Measurements from ENCODE around the gene KIF25.

The KIF25 gene

GRCh38 chr6:168039301-168039700 lies 41.8 kb downstream of the KIF25 start:
- DNase-seq = no peak

GRCh38 chr6:168039849-168040248 lies 42.4 kb downstream of the KIF25 start:
- no peak for DNase-seq

GRCh38 chr6:168040856-168041496 lies 43.5 kb downstream of the KIF25 start:
- DNase-seq = no peak

GRCh38 chr6:168041928-168042327 lies 44.5 kb downstream of the KIF25 start:
- DNase-seq = no peak

- no peak for DNase-seq
These were observed 45.1 kb downstream of the KIF25 start for GRCh38 chr6:168042426-168043192.

- DNase-seq = no peak
These were observed 45.8 kb downstream of the KIF25 start for GRCh38 chr6:168043193-168043847.

GRCh38 chr6:168043848-168044415 lies 46.5 kb downstream of the KIF25 start:
- no peak for DNase-seq

DNA sequence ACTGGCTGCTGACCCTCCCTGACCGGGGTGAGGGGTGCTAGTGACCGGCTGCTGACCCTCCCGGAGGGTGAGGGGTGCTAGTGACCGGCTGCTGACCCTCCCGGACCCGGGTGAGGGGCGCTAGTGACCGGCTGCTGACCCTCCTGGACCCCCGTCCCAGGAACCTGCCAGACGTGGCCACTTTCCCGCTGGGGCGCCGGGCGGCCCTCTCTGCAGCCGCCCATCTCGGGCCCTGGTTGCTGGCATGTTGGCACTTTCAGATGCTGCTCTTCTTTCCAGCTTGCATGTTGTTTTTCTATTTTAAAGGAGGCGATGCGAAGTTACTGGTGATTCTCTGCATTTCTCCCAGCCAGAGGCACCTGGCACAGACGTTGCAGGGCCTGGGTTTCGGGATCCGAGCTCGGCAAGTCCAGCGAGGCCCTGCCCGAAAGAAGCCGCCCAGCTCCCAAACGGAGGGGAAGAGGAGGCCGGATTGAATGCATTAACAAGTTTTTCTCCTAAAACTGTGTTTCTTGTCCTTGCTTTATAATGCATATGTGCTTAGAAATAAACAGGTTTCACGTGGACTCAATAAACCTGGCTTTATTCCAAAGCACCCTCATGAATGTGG lies 47.2 kb downstream of the KIF25 start:
- no peak for DNase-seq

DNA sequence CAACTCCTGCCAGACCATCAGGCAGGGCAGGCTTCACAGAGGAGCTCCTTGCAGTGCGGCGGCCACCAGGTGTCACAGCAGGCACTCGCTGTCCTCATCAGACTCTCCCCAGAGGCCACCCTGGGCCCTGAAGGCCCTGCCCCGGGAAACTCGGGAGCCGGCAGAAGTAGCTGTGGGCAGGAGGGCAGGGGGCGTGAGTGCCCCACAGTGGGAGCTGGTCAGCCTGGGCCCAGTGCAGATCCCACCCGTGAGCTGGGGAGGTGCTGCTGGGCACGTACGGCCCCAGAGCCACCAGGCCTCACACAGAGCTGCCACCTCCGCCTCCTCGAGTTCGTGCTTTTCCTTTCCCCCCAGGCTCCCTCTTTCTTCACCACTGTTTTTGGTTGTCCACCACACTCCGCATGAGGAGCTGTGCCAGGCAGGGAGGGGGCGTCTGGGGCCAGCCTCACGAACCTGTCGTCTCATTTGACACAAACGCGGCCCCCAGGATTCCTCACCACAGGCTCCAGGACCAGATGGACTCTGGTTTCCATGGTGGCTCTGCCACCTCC lies 47.7 kb downstream of the KIF25 start:
- DNase-seq = no peak

DNA sequence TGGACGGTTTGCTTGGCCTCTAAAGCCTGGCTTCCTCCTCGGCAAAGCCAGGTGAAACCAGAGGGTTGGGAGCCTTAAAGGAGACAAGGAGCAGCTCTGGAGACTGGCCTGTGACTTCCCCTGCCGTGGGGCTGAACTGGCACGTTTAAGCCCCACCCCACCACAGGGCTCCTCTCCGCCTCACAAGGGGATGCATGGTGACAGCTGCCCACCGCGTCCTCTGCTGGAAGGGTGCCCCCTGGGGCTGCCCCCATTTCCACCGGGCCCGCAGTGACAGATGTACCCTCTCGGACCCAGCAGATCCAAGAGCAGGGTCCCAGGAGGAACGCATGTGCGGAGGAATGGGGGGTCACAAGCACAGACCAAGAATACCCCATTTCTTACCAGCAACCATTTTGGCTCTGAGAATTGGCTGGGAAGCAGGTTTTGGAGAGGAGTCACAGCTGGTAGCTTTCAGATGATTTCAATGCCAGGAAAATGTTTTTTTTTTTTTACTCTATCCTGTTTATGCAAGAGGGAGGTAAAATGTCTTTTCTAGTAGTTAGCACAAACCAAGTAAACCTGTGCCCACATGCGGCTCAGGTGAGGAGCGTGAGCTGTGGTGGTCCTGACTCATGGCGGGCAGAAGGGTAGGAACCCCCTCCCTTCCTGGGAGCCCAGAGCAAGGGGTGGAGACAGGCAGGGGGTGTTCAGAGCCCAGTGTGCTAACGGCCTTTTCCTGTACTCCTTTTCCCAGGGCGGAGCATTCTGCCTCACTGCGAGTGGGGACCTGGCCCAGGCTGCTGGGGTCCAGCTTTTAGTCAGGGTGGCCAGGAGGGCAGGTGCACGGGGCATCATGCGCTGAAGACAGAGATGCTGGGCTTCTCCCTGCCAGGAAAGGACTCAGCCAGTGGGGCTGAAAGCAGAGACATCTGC lies 48.5 kb downstream of the KIF25 start:
- no peak for DNase-seq

- DNase-seq = no peak
These were observed 49.2 kb downstream of the KIF25 start for GRCh38 chr6:168046696-168047095.

DNA sequence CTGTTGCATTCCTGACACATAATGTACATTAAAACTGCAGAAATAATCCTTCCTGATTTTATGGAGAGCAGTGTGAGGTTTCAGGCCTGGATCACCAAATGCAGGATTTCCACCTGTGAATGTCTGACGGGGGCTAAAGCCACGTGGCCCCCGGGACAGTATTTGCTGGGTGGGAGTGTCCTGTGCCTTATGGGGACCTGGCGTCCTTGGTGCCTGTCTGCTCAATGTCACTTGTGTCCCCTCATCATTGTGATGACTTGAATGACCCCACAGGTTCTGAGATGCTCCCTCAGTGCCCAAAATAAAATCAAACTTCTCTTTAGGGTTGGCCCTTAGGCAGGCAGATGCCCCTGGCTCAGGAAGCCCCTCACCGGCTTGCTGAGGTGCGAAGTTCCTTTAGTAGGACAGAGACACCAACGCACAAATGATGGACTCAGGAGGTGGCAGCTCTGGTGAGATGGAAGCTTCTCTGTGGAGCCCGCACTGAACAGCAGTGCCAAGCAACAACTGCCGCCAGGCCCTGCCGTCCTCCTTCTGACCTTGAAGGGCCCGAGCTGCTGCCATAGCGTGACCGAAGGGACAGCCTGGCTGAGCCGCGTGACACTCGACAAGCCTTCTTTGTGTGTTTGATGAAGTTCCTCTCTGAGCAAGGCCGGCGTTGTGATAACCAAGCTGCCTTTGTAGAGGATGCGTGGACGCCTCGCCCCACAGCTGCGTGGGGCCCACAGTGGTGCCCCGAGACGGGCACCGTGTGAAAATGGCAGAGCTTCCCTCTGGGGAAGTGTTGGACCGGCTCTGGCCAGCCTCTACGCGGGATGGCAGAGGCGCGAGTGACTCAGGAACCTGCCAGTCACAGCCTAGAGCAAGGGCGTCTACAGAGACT lies 50.6 kb downstream of the KIF25 start:
- DNase-seq = no peak

GRCh38 chr6:168048724-168049025 lies 51.2 kb downstream of the KIF25 start:
- no peak for DNase-seq

DNA sequence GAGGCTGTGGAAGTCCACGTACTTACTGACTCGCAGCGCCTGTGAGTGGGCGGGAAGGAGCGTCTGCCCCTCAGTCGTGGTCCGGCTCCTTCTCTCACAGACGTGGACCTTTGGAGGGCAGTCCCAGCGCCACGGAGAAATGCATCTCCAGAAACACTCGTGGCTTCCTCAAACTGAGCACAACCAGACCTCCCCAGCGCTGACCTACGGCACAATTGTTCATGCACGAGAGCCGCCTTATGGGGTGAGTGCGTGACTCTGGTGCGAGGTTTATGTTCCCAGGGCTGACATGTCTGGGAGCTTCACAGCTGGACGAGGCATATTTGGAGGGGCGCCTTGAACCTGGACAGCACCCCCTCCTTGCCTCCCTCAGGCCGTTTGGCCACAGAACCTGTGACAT lies 51.8 kb downstream of the KIF25 start:
- no peak for DNase-seq

DNA sequence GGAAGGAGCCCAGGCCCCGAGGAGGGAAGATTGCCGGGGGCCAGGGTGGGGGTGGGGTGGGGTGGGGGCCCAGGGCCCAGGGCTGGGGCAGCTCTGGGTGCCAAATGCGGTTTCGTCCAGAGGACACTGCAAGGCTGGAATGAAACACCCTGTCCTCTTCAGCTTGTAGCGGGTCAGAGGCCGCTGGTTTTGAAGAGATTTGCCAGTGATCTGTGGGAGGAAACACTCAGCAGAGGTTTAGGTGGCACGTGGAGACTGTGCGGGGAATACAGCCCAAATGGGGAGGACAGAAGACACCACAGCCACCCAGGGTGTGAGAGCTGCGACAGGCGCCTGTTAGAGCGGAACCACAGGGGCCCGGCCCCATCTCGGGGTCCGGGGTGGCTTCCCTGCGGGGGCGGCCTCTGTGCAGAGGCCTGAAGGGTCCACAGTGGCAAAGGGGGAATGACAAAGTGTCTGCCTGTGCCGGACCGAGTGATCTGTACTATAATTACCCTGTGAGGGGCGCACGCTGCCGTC lies 52.3 kb downstream of the KIF25 start:
- no peak for DNase-seq

DNA sequence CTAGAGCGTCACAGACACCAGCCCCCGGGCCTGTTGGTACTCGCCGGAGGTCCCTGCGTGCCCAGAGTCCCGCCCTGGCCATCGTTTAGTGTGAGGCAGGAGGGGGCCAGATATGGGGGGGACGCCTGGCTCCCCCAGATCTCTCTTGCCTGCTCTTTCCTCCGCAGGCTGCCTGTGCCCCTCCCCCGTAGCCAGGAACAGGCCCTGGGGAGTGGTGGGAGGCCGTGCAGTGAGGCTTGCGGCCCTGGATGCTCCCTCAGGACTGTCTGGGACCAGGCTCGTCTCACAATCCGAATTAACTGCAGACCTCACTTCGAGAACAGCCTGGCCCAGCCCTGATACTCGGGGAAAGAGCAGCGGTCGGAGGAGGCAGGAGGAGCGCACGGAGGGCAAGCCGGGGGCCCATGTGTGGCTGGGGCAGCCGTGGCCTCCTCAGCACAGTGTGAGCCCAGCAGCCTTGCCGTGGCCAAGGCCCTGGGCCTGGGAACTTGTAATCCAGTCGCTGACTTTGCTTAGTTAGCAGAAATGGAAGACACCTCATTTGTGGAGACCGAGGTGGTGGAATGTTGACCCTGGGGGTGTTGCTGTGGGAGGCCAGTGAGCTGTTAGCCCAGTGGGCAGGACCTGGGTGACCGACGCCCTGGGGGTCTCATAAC lies 52.9 kb downstream of the KIF25 start:
- DNase-seq = no peak

DNA sequence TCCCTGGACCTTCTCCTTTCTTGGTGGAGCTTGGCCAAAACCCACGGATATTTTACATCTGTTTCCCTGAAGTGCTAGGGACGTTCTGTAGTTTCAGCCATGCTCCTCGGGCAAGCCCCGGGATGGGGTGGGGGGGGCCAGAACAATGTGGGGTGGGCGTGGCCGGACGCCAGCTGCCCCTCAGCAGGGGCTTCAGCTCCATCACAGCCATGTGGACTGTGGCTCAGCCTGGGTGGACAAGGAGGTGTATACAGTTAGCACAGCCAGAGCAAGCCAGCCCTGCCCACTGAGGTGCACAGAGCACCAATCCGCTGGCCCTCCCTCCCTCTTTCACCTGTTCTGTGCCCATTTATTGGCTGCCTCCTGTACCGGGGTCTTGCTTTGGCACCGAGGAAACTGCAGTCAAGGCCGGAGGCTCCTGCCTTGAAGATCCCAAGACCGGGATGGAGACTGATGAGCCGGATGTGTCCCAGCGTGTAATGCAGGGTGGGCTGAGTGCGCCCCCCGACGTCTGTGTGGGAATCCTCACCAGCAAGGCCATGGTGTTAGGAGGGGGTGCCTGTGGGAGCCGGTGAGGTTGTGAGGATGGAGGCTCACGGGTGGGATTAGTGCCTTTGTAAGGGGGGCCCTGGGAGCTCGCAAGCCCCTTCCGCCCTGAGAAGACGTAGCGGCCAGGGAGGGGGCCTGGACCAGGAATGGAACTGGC lies 53.6 kb downstream of the KIF25 start:
- no peak for DNase-seq

- no peak for DNase-seq
These were observed 54.2 kb downstream of the KIF25 start for GRCh38 chr6:168051648-168052047.

- DNase-seq = no peak
These were observed 54.9 kb downstream of the KIF25 start for GRCh38 chr6:168052291-168052891.
